ENCODE results near the gene RPS18. TPM values are rescaled to one million over a fixed set of nuclear protein-coding genes. Genes with fewer than 3 reads are reported as not detected.

Gene RPS18
- total and polyA plus RNA-seq, 2 of the 13 experiments (the other 11 are each of a cell fraction or from before 2014, with no cell fraction given) = 3,896 to 5,806 TPM

- TF ChIP-seq PREB (CRISPR knock-in tag; IDR thresholded peaks at IDR 0.05) = no peak
- TF ChIP-seq ARID4A (CRISPR knock-in tag; IDR thresholded peaks at IDR 0.05; ENCODE audit: borderline replicate concordance) = no peak
- TF ChIP-seq FIP1L1 (IDR thresholded peaks at IDR 0.05; ENCODE audit: borderline replicate concordance, insufficient read depth, low read depth, low read length) = no peak
- TF ChIP-seq PATZ1 (CRISPR knock-in tag; IDR thresholded peaks at IDR 0.05) = no peak; the same call in 1 of the 2 replicates
- TF ChIP-seq HNRNPL (IDR thresholded peaks at IDR 0.05; ENCODE audit: low read depth, low read length) = no peak
- TF ChIP-seq RNF2 (conservative IDR thresholded peaks at IDR 0.05; ENCODE audit: low read depth) = no peak
- TF ChIP-seq PPARG (CRISPR knock-in tag; conservative IDR thresholded peaks at IDR 0.05) = no peak
- TF ChIP-seq CREB3 (CRISPR knock-in tag; IDR thresholded peaks at IDR 0.05) = no peak
- no peak for TF ChIP-seq ATF5 (CRISPR knock-in tag; IDR thresholded peaks at IDR 0.05; ENCODE audit: low read depth)
- TF ChIP-seq ZNF230 (CRISPR knock-in tag; IDR thresholded peaks at IDR 0.05) = no peak
- TF ChIP-seq ZBTB37 (CRISPR knock-in tag; IDR thresholded peaks at IDR 0.05) = no peak
- TF ChIP-seq ZFP37 (CRISPR knock-in tag; IDR thresholded peaks at IDR 0.05; ENCODE audit: borderline replicate concordance) = no peak
- TF ChIP-seq ZNF256 (CRISPR knock-in tag; conservative IDR thresholded peaks at IDR 0.05) = no peak
- TF ChIP-seq ZNF792 (CRISPR knock-in tag; IDR thresholded peaks at IDR 0.05) = no peak
- no peak for TF ChIP-seq ARHGAP35 (CRISPR knock-in tag; IDR thresholded peaks at IDR 0.05; ENCODE audit: borderline replicate concordance)
- no peak for TF ChIP-seq PLSCR1 (CRISPR knock-in tag; IDR thresholded peaks at IDR 0.05; ENCODE audit: borderline replicate concordance)
- no peak; the same call in 1 of the 2 replicates for TF ChIP-seq CCDC6 (CRISPR knock-in tag; IDR thresholded peaks at IDR 0.05)
- no peak for TF ChIP-seq PCBP2 (optimal IDR thresholded peaks at IDR 0.05; ENCODE audit: low read depth, low read length, poor library complexity, severe bottlenecking)
These were observed 41.3 kb downstream of the RPS18 start (continued) for GRCh38 chr6:33313105-33313708.

All from HepG2 (cell line).